Lung (tissue), 12 donors: Measurements from ENCODE around the gene FCAMR. TPM values are rescaled to one million over a fixed set of nuclear protein-coding genes. Genes with fewer than 3 reads are reported as not detected.

Experiments used
- ATAC-seq: fragments of 200-7000 bp; cut with Tn5 transposase; one replicate; pipeline ENCODE4 v1.9.1; 2020; ENCODE audit warnings: moderate number of reproducible peaks; ENCODE audit not compliant: insufficient read depth, low FRiP score
- DNase-seq, 3 donors: peaks; one replicate each; pipeline ENCODE4 v3.0.0-alpha.2; 2013 to 2017
- H3K27ac ChIP-seq, 2 donors: one replicate each; pipeline ENCODE4 v1.5.1; 2013; ENCODE audit warnings: mild to moderate bottlenecking in 2 of 2, moderate library complexity in 2 of 2, control low read depth in 1 of 2, inconsistent platforms in 1 of 2, low read depth in 1 of 2, low read length in 1 of 2
- H3K27me3 ChIP-seq, 3 donors: one replicate each; pipeline ENCODE4 v1.5.1; 2013; ENCODE audit warnings: low read length in 2 of 3; ENCODE audit not compliant: control insufficient read depth in 3 of 3, insufficient read depth in 3 of 3
- H3K36me3 ChIP-seq, 4 donors: one replicate each; pipeline ENCODE4 v1.5.1; 2013; ENCODE audit warnings: low read length in 4 of 4, mild to moderate bottlenecking in 1 of 4, moderate library complexity in 1 of 4; ENCODE audit not compliant: control insufficient read depth in 4 of 4, insufficient read depth in 4 of 4
- H3K4me1 ChIP-seq, 5 donors: one replicate each; pipeline ENCODE4 v1.5.1; 2013; ENCODE audit warnings: low read length in 5 of 5, mild to moderate bottlenecking in 2 of 5, moderate library complexity in 1 of 5; ENCODE audit not compliant: control insufficient read depth in 5 of 5, insufficient read depth in 5 of 5
- H3K4me3 ChIP-seq: one replicate; pipeline ENCODE4 v1.5.1; 2013; ENCODE audit warnings: mild to moderate bottlenecking, control low read depth, moderate library complexity
- H3K9ac ChIP-seq, 2 donors: one replicate each; pipeline ENCODE4 v1.5.1; 2013; ENCODE audit warnings: low read length in 2 of 2, control low read depth in 1 of 2; ENCODE audit not compliant: insufficient read depth in 1 of 2
- H3K9me3 ChIP-seq, 4 donors: one replicate each; pipeline ENCODE4 v1.5.1; 2013; ENCODE audit warnings: low read length in 3 of 4, mild to moderate bottlenecking in 1 of 4, moderate library complexity in 1 of 4; ENCODE audit not compliant: control insufficient read depth in 4 of 4, insufficient read depth in 3 of 4
- CTCF ChIP-seq: IDR thresholded peaks from 2 replicates; pipeline ENCODE4 v1.5.1; 2012; ENCODE audit warnings: mild to moderate bottlenecking; ENCODE audit errors: control extremely low read depth, extremely low read depth
- WGBS, 2 donors: extraction: QIAGEN DNeasy Blood & Tissue Kit; methylation state at CpG; one replicate each; pipeline ENCODE4 v1.1.7; 2013; 5-methylcytosine and 5-hydroxymethylcytosine counted together
- polyA plus RNA-seq, 2 donors: library from polyadenylated mRNA; stranded (reverse); fragments of 200-250 nt; gene quantifications; one replicate each; pipeline ENCODE4 v1.2.1, GENCODE V29; 2013
- total RNA-seq, 2 donors: library from RNA; depleted of rRNA in 1 of 2; stranded (reverse); fragments of >200 nt in 1 of 2; gene quantifications; one replicate each; pipeline ENCODE4 v1.2.1, GENCODE V29; 2014 to 2021
- donor health status: control.
- donor health status: control.
- donor health status: Bipolar disorder and iron deficiency.
- donor health status: healthy.
- donor health status: DM: yes; HTN: yes; CAD: no.

Gene FCAMR
- total and polyA plus RNA-seq, 4 donors = 0.18 to 0.40 TPM; not detected in 2

GRCh38 chr1:207006914-207007313 lies 36.7 kb upstream of the FCAMR start:
- DNase-seq (no peak), ATAC-seq (no peak)
- peaks cover 0 to 10% (median 4%) of the 10 kb centered on the region in 5 donors for H3K4me1 ChIP-seq
- peak overlapping the region in 1 of 2 donors; percentile 87 for H3K27ac ChIP-seq
- no peaks in the 10 kb centered on the region for H3K36me3 ChIP-seq
- no peaks in the 10 kb centered on the region for H3K9me3 ChIP-seq
- no peak overlapping the region for H3K9ac ChIP-seq
- 67 to 86% methylated on average over 3 of the region's 3 CpGs for WGBS, 2 donors
- TF ChIP-seq CTCF = no peak
- H3K4me3 ChIP-seq = no peak overlapping the region
- H3K27me3 ChIP-seq = no peaks in the 10 kb centered on the region

GRCh38 chr1:207006083-207006482 lies 35.8 kb upstream of the FCAMR start:
- Histone ChIP-seq H3K36me3 (no peaks in the 10 kb centered on the region), H3K4me1 (peaks cover 0 to 15% (median 4%) of the 10 kb centered on the region in 5 donors), H3K27ac (peak overlapping the region in 1 of 2 donors; percentile 12), H3K9ac (no peak overlapping the region), H3K9me3 (no peaks in the 10 kb centered on the region), H3K4me3 (no peak overlapping the region), H3K27me3 (no peaks in the 10 kb centered on the region)
- DNase-seq = no peak
- no peak for ATAC-seq
- TF ChIP-seq CTCF = no peak
- 87 to 96% methylated on average over 3 of the region's 3 CpGs for WGBS, 2 donors

- H3K9ac ChIP-seq = no peak overlapping the region
- peak overlapping the region in 1 of 2 donors; percentile 68 for H3K27ac ChIP-seq
- ATAC-seq (no peak), DNase-seq (peak; percentile 39 to 58 (median 42))
- H3K4me1 ChIP-seq = peaks cover 0 to 15% (median 4%) of the 10 kb centered on the region in 5 donors
- H3K36me3 ChIP-seq = no peaks in the 10 kb centered on the region
- H3K27me3 ChIP-seq = no peaks in the 10 kb centered on the region
- H3K9me3 ChIP-seq = no peaks in the 10 kb centered on the region
- no peak for TF ChIP-seq CTCF
- no peak overlapping the region for H3K4me3 ChIP-seq
- 37 to 48% methylated on average over 9 of the region's 9 CpGs for WGBS, 2 donors
Measured at GRCh38 chr1:207004931-207005830, 34.9 kb upstream of the FCAMR start.
